Hepatocyte (in vitro differentiated cells): ENCODE results near the gene DAP.

Experiments
- EZH2 ChIP-seq: fragments of 200-600 bp; sonication (generic); IDR thresholded peaks from 2 replicates; pipeline ENCODE4 v1.6.1; 2016; ENCODE audit warnings: antibody characterized with exemption, mild to moderate bottlenecking, borderline replicate concordance
- EZH2phosphoT487 ChIP-seq: fragments of 200-600 bp; sonication (generic); IDR thresholded peaks from one replicate; pipeline ENCODE4 v1.6.1; 2018; ENCODE audit warnings: antibody characterized with exemption, mild to moderate bottlenecking, low read depth, moderate library complexity; ENCODE audit not compliant: unreplicated experiment, severe bottlenecking
- TF ChIP-seq, protein P1 (sequence below): fragments of 200-600 bp; sonication (generic); IDR thresholded peaks from 2 replicates; pipeline ENCODE4 v1.5.1; 2016; ENCODE audit warnings: antibody characterized with exemption, mild to moderate bottlenecking; ENCODE audit not compliant: poor library complexity

DNA sequence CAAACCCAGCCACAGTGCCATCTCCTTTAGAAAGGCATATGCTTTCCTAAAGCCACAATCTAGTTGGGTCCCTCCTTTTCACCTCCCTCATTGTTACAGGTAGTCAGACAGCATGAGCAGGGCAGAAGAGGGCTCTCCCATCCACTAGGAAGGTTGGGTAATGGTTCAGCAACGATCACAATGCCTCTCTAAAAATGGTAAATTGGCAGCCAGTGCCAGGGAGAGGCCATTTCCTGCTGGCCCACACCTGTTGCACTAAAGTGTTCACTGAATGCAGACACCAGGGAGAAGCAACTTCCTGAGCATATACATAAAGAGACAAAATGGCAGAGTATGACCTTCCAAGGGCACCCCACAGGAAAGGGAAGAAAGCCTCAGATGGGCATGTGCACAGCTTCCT is 31.3 kb upstream of the DAP start:
- TF ChIP-seq, protein P1, sequence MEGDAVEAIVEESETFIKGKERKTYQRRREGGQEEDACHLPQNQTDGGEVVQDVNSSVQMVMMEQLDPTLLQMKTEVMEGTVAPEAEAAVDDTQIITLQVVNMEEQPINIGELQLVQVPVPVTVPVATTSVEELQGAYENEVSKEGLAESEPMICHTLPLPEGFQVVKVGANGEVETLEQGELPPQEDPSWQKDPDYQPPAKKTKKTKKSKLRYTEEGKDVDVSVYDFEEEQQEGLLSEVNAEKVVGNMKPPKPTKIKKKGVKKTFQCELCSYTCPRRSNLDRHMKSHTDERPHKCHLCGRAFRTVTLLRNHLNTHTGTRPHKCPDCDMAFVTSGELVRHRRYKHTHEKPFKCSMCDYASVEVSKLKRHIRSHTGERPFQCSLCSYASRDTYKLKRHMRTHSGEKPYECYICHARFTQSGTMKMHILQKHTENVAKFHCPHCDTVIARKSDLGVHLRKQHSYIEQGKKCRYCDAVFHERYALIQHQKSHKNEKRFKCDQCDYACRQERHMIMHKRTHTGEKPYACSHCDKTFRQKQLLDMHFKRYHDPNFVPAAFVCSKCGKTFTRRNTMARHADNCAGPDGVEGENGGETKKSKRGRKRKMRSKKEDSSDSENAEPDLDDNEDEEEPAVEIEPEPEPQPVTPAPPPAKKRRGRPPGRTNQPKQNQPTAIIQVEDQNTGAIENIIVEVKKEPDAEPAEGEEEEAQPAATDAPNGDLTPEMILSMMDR: no peak
- TF ChIP-seq EZH2 (no peak), EZH2phosphoT487 (no peak)
